Spleen (tissue), 11 donors: ENCODE data around the gene PNPLA1. TPM values are rescaled to one million over a fixed set of nuclear protein-coding genes. Genes with fewer than 3 reads are reported as not detected.

Experiments used
- DNase-seq: peaks from one replicate; pipeline ENCODE4 v3.0.0-alpha.2; 2020
- H3K27ac ChIP-seq, 8 donors: fragments of 200-600 bp; sonication (generic) in 7 of 8; 1 replicate in 4 of 8; 2 replicates in 4 of 8; pipeline versions ENCODE4 v1.5.0 to v1.8.0; 2016 to 2021; ENCODE audit warnings: inconsistent platforms in 4 of 8, mild to moderate bottlenecking in 4 of 8, moderate library complexity in 1 of 8
- H3K27me3 ChIP-seq, 7 donors: fragments of 200-600 bp; sonication (generic) in 6 of 7; replicated peaks in 1 of 7; 1 replicate in 4 of 7; 2 replicates in 3 of 7; pipeline versions ENCODE4 v1.5.0 to v1.8.0; 2016 to 2021; ENCODE audit warnings: inconsistent platforms in 3 of 7, mild to moderate bottlenecking in 1 of 7
- H3K36me3 ChIP-seq, 6 donors: fragments of 200-600 bp; sonication (generic) in 5 of 6; 1 replicate in 4 of 6; 2 replicates in 2 of 6; pipeline versions ENCODE4 v1.5.0 to v1.8.0; 2016 to 2021; ENCODE audit warnings: inconsistent platforms in 2 of 6
- H3K4me1 ChIP-seq, 6 donors: fragments of 200-600 bp; sonication (generic) in 5 of 6; 1 replicate in 3 of 6; 2 replicates in 3 of 6; pipeline versions ENCODE4 v1.5.0 to v1.8.0; 2016 to 2021; ENCODE audit warnings: inconsistent platforms in 3 of 6
- H3K4me3 ChIP-seq, 8 donors: fragments of 200-600 bp; sonication (generic) in 7 of 8; 1 replicate in 4 of 8; 2 replicates in 4 of 8; pipeline versions ENCODE4 v1.5.0 to v1.8.0; 2016 to 2021; ENCODE audit warnings: inconsistent platforms in 4 of 8, mild to moderate bottlenecking in 4 of 8, moderate library complexity in 2 of 8
- H3K9me3 ChIP-seq, 8 donors: fragments of 200-600 bp; sonication (generic) in 7 of 8; 1 replicate in 4 of 8; 2 replicates in 4 of 8; pipeline versions ENCODE4 v1.5.0 to v1.8.0; 2016 to 2021; ENCODE audit warnings: inconsistent platforms in 4 of 8
- POLR2A ChIP-seq, 3 donors: fragments of 450-650 bp; IDR thresholded peaks; one replicate each; pipeline ENCODE4 v1.5.1; 2017; ENCODE audit warnings: antibody characterized with exemption in 3 of 3, mild to moderate bottlenecking in 1 of 3
- POLR2AphosphoS5 ChIP-seq, 3 donors: sonication (generic); formaldehyde crosslinking; IDR thresholded peaks; one replicate each; pipeline ENCODE4 v1.5.1; 2017; ENCODE audit warnings: antibody characterized with exemption in 3 of 3
- WGBS, 5 donors: extraction: QIAGEN DNeasy Blood & Tissue Kit in 3 of 5; methylation state at CpG; one replicate each; pipeline versions ENCODE4 v1.1.5 to v1.1.7; 2013 to 2018; 5-methylcytosine and 5-hydroxymethylcytosine counted together
- intact Hi-C: fragments of 100-400 bp; cut with DNase I; formaldehyde crosslinking; loops from one replicate; pipeline ENCODE4 v1.15.0; 2023; ENCODE audit warnings: low total_unique reads
- polyA plus RNA-seq, 3 donors: library from polyadenylated mRNA; stranded (reverse); fragments of 200-250 nt; gene quantifications; one replicate each; pipeline ENCODE4 v1.2.1, GENCODE V29; 2013
- total RNA-seq, 7 donors: library from RNA; depleted of rRNA in 3 of 7; stranded (reverse); fragments of >200 nt in 3 of 7; fragmentation: NEBNext Ultra II Directional in 4 of 7; extraction: Animal tissue kit (Norgen Biotek cat#: 25700) in 4 of 7; gene quantifications; one replicate each; pipeline versions ENCODE4 v1.1.0 to v1.2.1, GENCODE V29; 2016 to 2021
- TF ChIP-seq, protein P1 (sequence below), 11 experiments: fragments of 200-600 bp in 7 of 11; fragments of 450-650 bp in 4 of 11; sonication (generic) in 4 of 11; IDR thresholded peaks in 8 of 11; conservative IDR thresholded peaks in 3 of 11; 1 replicate in 7 of 11; 2 replicates in 4 of 11; pipeline versions ENCODE4 v1.4.0 to v1.8.0; 2016 to 2021; ENCODE audit warnings: antibody characterized with exemption in 11 of 11, inconsistent platforms in 4 of 11, mild to moderate bottlenecking in 1 of 11
- donor health status: healthy with polysubstance abuse.
- donor health status: DM: no; HTN: no; CAD: no; lungs with moderate emphysema.
- donor health status: DM: no; HTN: no; CAD: no.
- donor health status: Bipolar disorder and iron deficiency.
- donor health status: healthy.
- donor health status: DM: no; HTN: no; CAD: no.
- donor health status: DM: yes; HTN: yes; CAD: no.

The PNPLA1 gene
- total and polyA plus RNA-seq, 10 donors: 0.05 to 3.7 (median 0.88) TPM

GRCh38 chr6:36323062-36323461 is 53.2 kb downstream of the PNPLA1 start:
- no peak overlapping the region for H3K27ac ChIP-seq
- no peaks in the 10 kb centered on the region for H3K4me1 ChIP-seq
- no peaks in the 10 kb centered on the region for H3K36me3 ChIP-seq
- no peak for TF ChIP-seq POLR2AphosphoS5 (IDR thresholded peaks at IDR 0.05)
- TF ChIP-seq POLR2A (IDR thresholded peaks at IDR 0.05): no peak
- TF ChIP-seq, protein P1, sequence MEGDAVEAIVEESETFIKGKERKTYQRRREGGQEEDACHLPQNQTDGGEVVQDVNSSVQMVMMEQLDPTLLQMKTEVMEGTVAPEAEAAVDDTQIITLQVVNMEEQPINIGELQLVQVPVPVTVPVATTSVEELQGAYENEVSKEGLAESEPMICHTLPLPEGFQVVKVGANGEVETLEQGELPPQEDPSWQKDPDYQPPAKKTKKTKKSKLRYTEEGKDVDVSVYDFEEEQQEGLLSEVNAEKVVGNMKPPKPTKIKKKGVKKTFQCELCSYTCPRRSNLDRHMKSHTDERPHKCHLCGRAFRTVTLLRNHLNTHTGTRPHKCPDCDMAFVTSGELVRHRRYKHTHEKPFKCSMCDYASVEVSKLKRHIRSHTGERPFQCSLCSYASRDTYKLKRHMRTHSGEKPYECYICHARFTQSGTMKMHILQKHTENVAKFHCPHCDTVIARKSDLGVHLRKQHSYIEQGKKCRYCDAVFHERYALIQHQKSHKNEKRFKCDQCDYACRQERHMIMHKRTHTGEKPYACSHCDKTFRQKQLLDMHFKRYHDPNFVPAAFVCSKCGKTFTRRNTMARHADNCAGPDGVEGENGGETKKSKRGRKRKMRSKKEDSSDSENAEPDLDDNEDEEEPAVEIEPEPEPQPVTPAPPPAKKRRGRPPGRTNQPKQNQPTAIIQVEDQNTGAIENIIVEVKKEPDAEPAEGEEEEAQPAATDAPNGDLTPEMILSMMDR (IDR thresholded peaks at IDR 0.05 in 8 of 11, conservative IDR thresholded peaks at IDR 0.05 in 3 of 11): no peak
- intact Hi-C loops: no loop called here
- no peaks in the 10 kb centered on the region for H3K9me3 ChIP-seq
- no peak overlapping the region for H3K4me3 ChIP-seq
- WGBS, 5 donors: 67 to 82% (median 72%) methylated on average over 7 to 8 of the region's 8 CpGs
- H3K27me3 ChIP-seq: peaks cover 0 to 15% (median 0%) of the 10 kb centered on the region in 7 donors
- no peak for DNase-seq

- H3K9me3 ChIP-seq: no peaks in the 10 kb centered on the region
- no peaks in the 10 kb centered on the region for H3K36me3 ChIP-seq
- intact Hi-C loops: no loop called here
- peaks cover 0 to 24% (median 0%) of the 10 kb centered on the region in 7 donors for H3K27me3 ChIP-seq
- TF ChIP-seq POLR2A (IDR thresholded peaks at IDR 0.05) (no peak), POLR2AphosphoS5 (IDR thresholded peaks at IDR 0.05) (no peak)
- TF ChIP-seq, protein P1 (IDR thresholded peaks at IDR 0.05 in 8 of 11, conservative IDR thresholded peaks at IDR 0.05 in 3 of 11): no peak
- no peak overlapping the region for H3K27ac ChIP-seq
- no peaks in the 10 kb centered on the region for H3K4me1 ChIP-seq
- DNase-seq: no peak
- H3K4me3 ChIP-seq: no peak overlapping the region
- WGBS, 5 donors: 79 to 96% (median 90%) methylated on average over 6 of the region's 6 CpGs
These were observed 54.3 kb downstream of the PNPLA1 start for GRCh38 chr6:36324191-36324590.

- Histone ChIP-seq H3K36me3 (no peaks in the 10 kb centered on the region), H3K4me1 (no peaks in the 10 kb centered on the region), H3K9me3 (no peaks in the 10 kb centered on the region), H3K27me3 (peaks cover 0 to 29% (median 0%) of the 10 kb centered on the region in 7 donors), H3K4me3 (no peak overlapping the region), H3K27ac (no peak overlapping the region)
- 92 to 100% (median 94%) methylated on average over 4 of the region's 4 CpGs for WGBS, 5 donors
- intact Hi-C loops: no loop called here
- no peak for DNase-seq
- TF ChIP-seq POLR2AphosphoS5 (IDR thresholded peaks at IDR 0.05) (no peak), POLR2A (IDR thresholded peaks at IDR 0.05) (no peak)
- TF ChIP-seq, protein P1 (IDR thresholded peaks at IDR 0.05 in 8 of 11, conservative IDR thresholded peaks at IDR 0.05 in 3 of 11): no peak
These were observed 54.9 kb downstream of the PNPLA1 start for GRCh38 chr6:36324715-36325114.

GRCh38 chr6:36326356-36326995 is 56.6 kb downstream of the PNPLA1 start:
- Histone ChIP-seq H3K27me3 (peaks cover 0 to 45% (median 0%) of the 10 kb centered on the region in 7 donors), H3K4me1 (no peaks in the 10 kb centered on the region), H3K27ac (no peak overlapping the region), H3K4me3 (no peak overlapping the region), H3K36me3 (no peaks in the 10 kb centered on the region), H3K9me3 (no peaks in the 10 kb centered on the region)
- DNase-seq: no peak
- TF ChIP-seq POLR2AphosphoS5 (IDR thresholded peaks at IDR 0.05) (no peak), POLR2A (IDR thresholded peaks at IDR 0.05) (no peak)
- TF ChIP-seq, protein P1 (IDR thresholded peaks at IDR 0.05 in 8 of 11, conservative IDR thresholded peaks at IDR 0.05 in 3 of 11): no peak
- intact Hi-C loops: no loop called here
- WGBS, 5 donors: 70 to 74% (median 72%) methylated on average over 7 of the region's 7 CpGs
